K562 (cell line): Measurements from ENCODE around the gene LEMD3. TPM values are rescaled to one million over a fixed set of nuclear protein-coding genes. Genes with fewer than 3 reads are reported as not detected.

ENCODE experiments used
- ATAC-seq: fragments of 200-7000 bp; cut with Tn5 transposase; 3 replicates; pipeline ENCODE4 v1.9.1; 2020; ENCODE audit warnings: moderate library complexity
- BruUV-seq: library from RNA; stranded (reverse); fragments of 400-500 nt; replicated peaks from 2 replicates; lab custom pipeline; 2021; lab: Mats Ljungman, UMichigan
- CTCF ChIA-PET: fragments of 300-600 bp; formaldehyde crosslinking; extraction: SDS; loops from one replicate; lab custom pipeline; 2021; ENCODE audit warnings: low intra/inter-chr PET ratio; lab: Yijun Ruan, JAX
- POLR2A ChIA-PET: fragments of 300-600, 350-650 bp; sonication (Branson Sonifier 250); formaldehyde crosslinking; extraction: SDS; loops from one replicate; lab custom pipeline; 2021; ENCODE audit warnings: antibody characterized with exemption, inconsistent platforms; lab: Yijun Ruan, JAX
- DNase-seq, 4 experiments: peaks; one replicate each; pipeline versions ENCODE4 v3.0.0 to v3.0.0-alpha.2; 2011 to 2018; ENCODE audit warnings: low spot score in 3 of 4, mixed read lengths in 3 of 4; ENCODE audit errors: extremely low read depth in 1 of 4
- FAIRE-seq: peaks from 2 replicates; lab custom pipeline; 2011; peaks lifted over from hg19 to GRCh38; lab: Jason Lieb, UNC
- H2AFZ ChIP-seq: 2 replicates; pipeline ENCODE4 v1.6.0; 2011; ENCODE audit warnings: low read depth, low read length, control low read depth, inconsistent platforms
- H3K27ac ChIP-seq: fragments of 200-600 bp; 3 replicates; pipeline ENCODE4 v1.8.0; 2011; ENCODE audit warnings: low read depth, mild to moderate bottlenecking, control low read depth, inconsistent platforms, low read length, moderate library complexity, mixed read lengths; ENCODE audit errors: extremely low read depth
- H3K27me3 ChIP-seq, 2 experiments: fragments of 300-600 bp in 1 of 2; 2 replicates in 1 of 2; 3 replicates in 1 of 2; pipeline versions ENCODE4 v1.6.0 to v1.8.0; 2011; ENCODE audit warnings: inconsistent platforms in 2 of 2, low read length in 2 of 2, mild to moderate bottlenecking in 1 of 2, mixed read lengths in 1 of 2, moderate library complexity in 1 of 2; ENCODE audit not compliant: control insufficient read depth in 2 of 2, insufficient read depth in 2 of 2
- H3K36me3 ChIP-seq: fragments of 300-600 bp; 3 replicates; pipeline ENCODE4 v1.8.0; 2011; ENCODE audit warnings: mild to moderate bottlenecking, low read length, inconsistent platforms; ENCODE audit not compliant: control insufficient read depth, insufficient read depth
- H3K4me1 ChIP-seq, 2 experiments: fragments of 200-600 bp in 1 of 2; replicated peaks in 1 of 2; 2 replicates in 1 of 2; 3 replicates in 1 of 2; pipeline versions ENCODE4 v1.5.1 to v1.8.0; 2011; ENCODE audit warnings: inconsistent platforms in 2 of 2, low read length in 2 of 2, mild to moderate bottlenecking in 1 of 2, mixed read lengths in 1 of 2, moderate library complexity in 1 of 2; ENCODE audit not compliant: control insufficient read depth in 2 of 2, insufficient read depth in 2 of 2
- H3K4me2 ChIP-seq: 2 replicates; pipeline ENCODE4 v1.6.1; 2011; ENCODE audit warnings: low read length, control low read depth, inconsistent platforms, mixed read lengths; ENCODE audit not compliant: insufficient read depth
- H3K4me3 ChIP-seq: fragments of 200-600 bp; sonication (generic), shearing (Covaris generic); 2 replicates; pipeline ENCODE4 v1.5.1; 2016; ENCODE audit warnings: control low read depth, inconsistent platforms
- H3K79me2 ChIP-seq: fragments of 200-600 bp; 3 replicates; pipeline ENCODE4 v1.8.0; 2011; ENCODE audit warnings: low read length, inconsistent platforms; ENCODE audit not compliant: control insufficient read depth, insufficient read depth
- H3K9ac ChIP-seq, 2 experiments: 2 replicates each; pipeline versions ENCODE4 v1.6.0 to v1.6.1; 2011; ENCODE audit warnings: low read depth in 2 of 2, low read length in 2 of 2, control low read depth in 1 of 2, inconsistent platforms in 1 of 2, mild to moderate bottlenecking in 1 of 2, mixed read lengths in 1 of 2; ENCODE audit not compliant: insufficient read depth in 1 of 2
- H3K9me1 ChIP-seq: one replicate; pipeline ENCODE4 v1.6.0; 2011; ENCODE audit warnings: inconsistent platforms, mild to moderate bottlenecking, low read length, moderate library complexity; ENCODE audit not compliant: control insufficient read depth, insufficient read depth
- H3K9me3 ChIP-seq: replicated peaks from 2 replicates; pipeline ENCODE4 v1.5.1; 2011; ENCODE audit warnings: low read depth, low read length, inconsistent platforms; ENCODE audit not compliant: control insufficient read depth, insufficient read depth
- H4K20me1 ChIP-seq: replicated peaks from 2 replicates; pipeline ENCODE4 v1.6.1; 2011; ENCODE audit warnings: low read length, inconsistent platforms, mixed read lengths; ENCODE audit not compliant: control insufficient read depth, insufficient read depth
- CEBPG ChIP-seq, 3 experiments: fragments of 200-800 bp in 1 of 3; sonication (Bioruptor generic) in 1 of 3; sonication (generic) in 1 of 3; formaldehyde crosslinking in 1 of 3; IDR thresholded peaks in 2 of 3; conservative IDR thresholded peaks in 1 of 3; 2 replicates each; pipeline versions ENCODE4 v1.6.1 to v1.8.0; 2016 to 2022; ENCODE audit warnings: missing compliant biosample characterization in 2 of 3, missing genetic modification characterization in 2 of 3, mild to moderate bottlenecking in 1 of 3, missing genetic modification reagents in 1 of 3
- HNRNPK ChIP-seq: fragments of 200-400 bp; formaldehyde crosslinking; IDR thresholded peaks from one replicate; pipeline ENCODE4 v1.6.1; 2018; ENCODE audit warnings: mild to moderate bottlenecking, low read depth, low read length; ENCODE audit not compliant: poor library complexity, severe bottlenecking
- JUNB ChIP-seq: fragments of 450-650 bp; formaldehyde crosslinking; conservative IDR thresholded peaks from 2 replicates; pipeline ENCODE4 v1.4.0; 2020; ENCODE audit warnings: mild to moderate bottlenecking
- ZNF212 ChIP-seq: fragments of 450-650 bp; formaldehyde crosslinking; IDR thresholded peaks from 2 replicates; pipeline ENCODE4 v1.4.0; 2020; ENCODE audit warnings: mild to moderate bottlenecking
- ZNF239 ChIP-seq: fragments of 250-450 bp; sonication (Bioruptor Pico); IDR thresholded peaks from 2 replicates; pipeline ENCODE4 v1.4.0; 2020; ENCODE audit warnings: mild to moderate bottlenecking
- ZNF253 ChIP-seq: fragments of 250-450 bp; sonication (Bioruptor Pico); conservative IDR thresholded peaks from 2 replicates; pipeline ENCODE4 v1.6.1; 2021; ENCODE audit warnings: mild to moderate bottlenecking
- ZNF347 ChIP-seq: fragments of 450-650 bp; formaldehyde crosslinking; IDR thresholded peaks from 2 replicates; pipeline ENCODE4 v1.4.0; 2020; ENCODE audit warnings: low read depth, mild to moderate bottlenecking, moderate library complexity
- ZNF384 ChIP-seq: IDR thresholded peaks from 2 replicates; pipeline ENCODE4 v1.6.1; 2012; ENCODE audit warnings: low read depth, low read length, improper control_type of control experiment
- WGBS: fragments of 100-300 bp; shearing (Covaris generic); methylation state at CpG from one replicate; pipeline ENCODE4 v1.1.6; 2016; ENCODE audit warnings: low coverage, mixed read lengths; ENCODE audit not compliant: insufficient coverage; ENCODE audit errors: missing lambda C conversion rate; 5-methylcytosine and 5-hydroxymethylcytosine counted together
- in situ Hi-C: fragments of 300-500 bp; cut with MboI; formaldehyde crosslinking; loops from 4 replicates; pipeline ENCODE4 v1.15.0; 2018; ENCODE audit warnings: inconsistent platforms, mixed read lengths
- intact Hi-C: fragments of 100-400 bp; cut with micrococcal nuclease; formaldehyde crosslinking; loops from 2 replicates; pipeline ENCODE4 v1.14.2; 2022
- polyA plus RNA-seq, 8 experiments: library from polyadenylated mRNA; depleted of rRNA in 4 of 8; stranded (reverse) in 5 of 8; unstranded in 3 of 8; fragments of >200 nt; fragmentation: Nextera tagmentation in 2 of 8; fragmentation: Illumina TruSeq in 1 of 8; extraction: Ambion mirVana in 2 of 8; extraction: Trizol in 1 of 8; gene quantifications; 2 replicates each; pipeline versions ENCODE4 v1.2.1 to v1.2.3, GENCODE V29; 2011 to 2014; ENCODE audit warnings: inconsistent platforms in 1 of 8, missing spikeins in 1 of 8
- total RNA-seq, 7 experiments: library from RNA; depleted of rRNA in 6 of 7; stranded (reverse); fragments of >200 nt in 6 of 7; fragmentation: Illumina TruSeq in 2 of 7; extraction: Trizol in 2 of 7; gene quantifications; 2 replicates each; pipeline versions ENCODE4 v1.2.1 to v1.2.3, GENCODE V29; 2011 to 2021; ENCODE audit warnings: low replicate concordance in 1 of 7
- TF ChIP-seq, protein P1 (sequence below): fragments of 250-450 bp; sonication (Bioruptor Pico); IDR thresholded peaks from 2 replicates; pipeline ENCODE4 v1.8.0; 2021; ENCODE audit warnings: mild to moderate bottlenecking, moderate library complexity

Gene LEMD3
- total and polyA plus RNA-seq, 9 of the 15 experiments (the other 6 are each of a cell fraction or from before 2014, with no cell fraction given) = 6.8 to 37.4 (median 17.2) TPM

DNA sequence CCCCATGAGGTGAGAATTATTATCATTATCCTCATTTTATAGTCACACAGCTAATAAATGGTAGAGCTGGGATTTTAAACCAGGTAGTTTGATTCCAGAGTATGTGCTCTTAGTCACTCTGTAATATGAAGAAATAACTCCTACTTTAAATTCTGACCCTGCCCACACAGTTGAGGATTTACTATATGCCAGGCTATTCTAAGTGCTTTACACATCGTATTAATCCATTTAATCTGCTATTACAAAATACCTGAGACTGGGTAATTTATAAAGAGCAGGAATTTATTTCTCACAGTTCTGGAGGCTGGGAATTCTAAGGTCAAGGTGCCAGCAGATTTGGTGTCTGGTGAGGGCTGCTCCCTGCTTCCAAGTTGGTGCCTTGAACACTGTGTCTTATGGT lies 28.6 kb upstream of the LEMD3 start:
- TF ChIP-seq ZNF212 (CRISPR knock-in tag) = no peak
- TF ChIP-seq, protein P1, sequence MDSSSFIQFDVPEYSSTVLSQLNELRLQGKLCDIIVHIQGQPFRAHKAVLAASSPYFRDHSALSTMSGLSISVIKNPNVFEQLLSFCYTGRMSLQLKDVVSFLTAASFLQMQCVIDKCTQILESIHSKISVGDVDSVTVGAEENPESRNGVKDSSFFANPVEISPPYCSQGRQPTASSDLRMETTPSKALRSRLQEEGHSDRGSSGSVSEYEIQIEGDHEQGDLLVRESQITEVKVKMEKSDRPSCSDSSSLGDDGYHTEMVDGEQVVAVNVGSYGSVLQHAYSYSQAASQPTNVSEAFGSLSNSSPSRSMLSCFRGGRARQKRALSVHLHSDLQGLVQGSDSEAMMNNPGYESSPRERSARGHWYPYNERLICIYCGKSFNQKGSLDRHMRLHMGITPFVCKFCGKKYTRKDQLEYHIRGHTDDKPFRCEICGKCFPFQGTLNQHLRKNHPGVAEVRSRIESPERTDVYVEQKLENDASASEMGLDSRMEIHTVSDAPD = no peak
- no peak for TF ChIP-seq ZNF347
- TF ChIP-seq ZNF253 = no peak
- no peak for TF ChIP-seq ZNF239
- TF ChIP-seq HNRNPK = no peak
- no peak for TF ChIP-seq JUNB (CRISPR knock-in tag)
- no peak for TF ChIP-seq CEBPG (CRISPR knock-in tag; IDR thresholded peaks at IDR 0.05)
- TF ChIP-seq CEBPG (tag; conservative IDR thresholded peaks at IDR 0.05 in 1 of 2, IDR thresholded peaks at IDR 0.05 in 1 of 2) = no peak
- no peak for TF ChIP-seq ZNF384
- BruUV-seq = no TSS peak
- WGBS = 0% methylated on average over 1 of the region's 1 CpG
- intact Hi-C loops = no loop called here
- no peaks in the 10 kb centered on the region for H3K9me1 ChIP-seq
- H3K4me2 ChIP-seq = no peak overlapping the region
- no peak for DNase-seq
- ATAC-seq = no peak
- CTCF ChIA-PET = no interaction called here
- no peaks in the 10 kb centered on the region for H3K4me1 ChIP-seq
- FAIRE-seq = no peak
- no peaks in the 10 kb centered on the region for H3K9me3 ChIP-seq
- no peak overlapping the region for H3K27ac ChIP-seq
- no peak overlapping the region for H2AFZ ChIP-seq
- no peaks in the 10 kb centered on the region for H3K36me3 ChIP-seq
- no peaks in the 10 kb centered on the region for H3K79me2 ChIP-seq
- in situ Hi-C loops = no loop called here
- H4K20me1 ChIP-seq = no peaks in the 10 kb centered on the region
- H3K27me3 ChIP-seq = 0 out of 5 replicates have a peak, but pooled peaks cover 0 to 4% of the 10 kb centered on the region in 2 experiments
- POLR2A ChIA-PET = no interaction called here
- no peak overlapping the region for H3K9ac ChIP-seq
- no peak overlapping the region for H3K4me3 ChIP-seq
